HG02642 (cell line): Measurements from ENCODE around the gene ADI1.
"Not testable (repeated sequence)": the region's sequence is repeated elsewhere in the genome, so short reads cannot be mapped to it uniquely, and the experiment has no call there.

Source experiments
- ATAC-seq: cut with Tn5 transposase; IDR thresholded peaks from one replicate; pipeline ENCODE4 v1.9.1; 2021; ENCODE audit warnings: mild to moderate bottlenecking; ENCODE audit not compliant: unreplicated experiment, poor library complexity

Gene ADI1

DNA sequence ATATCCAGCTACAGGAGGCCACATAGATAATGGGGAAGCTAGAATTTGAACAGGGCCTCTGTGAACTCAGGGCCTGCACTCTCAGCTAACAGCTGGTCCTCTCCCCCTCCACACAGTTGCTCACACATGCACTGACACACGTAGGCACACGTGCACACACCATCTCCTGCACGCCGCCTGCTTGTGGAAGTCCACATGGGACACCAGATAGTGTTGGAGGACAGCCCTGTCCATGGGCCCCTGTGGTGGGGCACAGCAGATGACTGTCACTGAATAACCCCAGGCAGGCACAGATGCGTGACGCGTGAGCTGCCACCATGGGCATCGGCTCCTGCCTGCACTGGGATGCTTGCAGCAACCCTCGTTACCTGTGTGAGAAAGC is 52.9 kb downstream of the ADI1 start:
- ATAC-seq: no peak

DNA sequence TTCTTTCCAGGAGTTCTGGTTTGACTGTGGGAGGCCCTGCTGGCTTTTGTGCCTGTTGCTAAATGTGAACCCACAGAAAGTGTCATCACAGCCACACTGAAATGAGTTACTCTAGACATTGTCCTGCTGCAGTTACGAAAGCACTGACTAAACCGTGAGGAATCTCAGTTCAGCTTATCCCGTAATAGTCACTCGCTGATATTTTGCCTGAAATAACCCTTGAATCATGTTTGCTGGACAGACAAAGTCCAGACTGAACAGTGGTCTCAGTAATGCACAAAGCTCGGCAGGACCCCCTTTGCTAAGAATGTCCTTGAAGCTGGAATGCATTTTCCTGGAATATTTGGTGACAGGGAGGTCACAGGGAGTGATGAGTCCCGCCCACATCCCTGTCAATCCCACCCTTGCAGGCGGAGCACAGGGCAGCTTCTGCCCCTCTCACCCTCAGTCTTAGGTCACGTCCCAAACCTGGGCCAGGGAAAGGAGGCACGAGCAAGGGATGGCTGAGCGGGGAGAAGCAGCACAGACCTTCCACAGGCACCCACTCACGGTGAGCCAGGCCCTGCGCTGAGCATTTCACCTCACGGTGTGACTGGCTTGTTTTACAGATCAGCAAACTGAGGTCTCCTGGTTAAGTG is 53.4 kb downstream of the ADI1 start:
- no peak for ATAC-seq

DNA sequence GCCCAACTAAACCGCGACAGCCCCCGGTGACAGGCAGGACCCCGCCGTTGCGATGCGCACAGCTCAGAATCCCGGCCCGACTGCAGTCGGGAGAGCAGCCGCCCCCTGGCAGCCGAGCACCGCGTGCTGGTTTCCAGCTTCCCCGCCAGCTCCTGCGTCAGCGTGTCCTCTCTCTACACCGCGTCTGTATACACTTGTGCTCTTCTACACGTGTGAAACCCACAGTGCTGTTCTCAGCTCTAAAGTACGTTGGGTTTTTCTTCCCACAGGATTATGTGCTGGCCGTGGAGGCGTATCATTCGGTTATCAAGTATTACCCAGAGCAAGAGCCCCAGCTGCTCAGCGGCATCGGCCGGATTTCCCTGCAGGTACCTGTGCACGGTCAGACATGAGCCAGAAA is 54.0 kb downstream of the ADI1 start:
- ATAC-seq: no peak

DNA sequence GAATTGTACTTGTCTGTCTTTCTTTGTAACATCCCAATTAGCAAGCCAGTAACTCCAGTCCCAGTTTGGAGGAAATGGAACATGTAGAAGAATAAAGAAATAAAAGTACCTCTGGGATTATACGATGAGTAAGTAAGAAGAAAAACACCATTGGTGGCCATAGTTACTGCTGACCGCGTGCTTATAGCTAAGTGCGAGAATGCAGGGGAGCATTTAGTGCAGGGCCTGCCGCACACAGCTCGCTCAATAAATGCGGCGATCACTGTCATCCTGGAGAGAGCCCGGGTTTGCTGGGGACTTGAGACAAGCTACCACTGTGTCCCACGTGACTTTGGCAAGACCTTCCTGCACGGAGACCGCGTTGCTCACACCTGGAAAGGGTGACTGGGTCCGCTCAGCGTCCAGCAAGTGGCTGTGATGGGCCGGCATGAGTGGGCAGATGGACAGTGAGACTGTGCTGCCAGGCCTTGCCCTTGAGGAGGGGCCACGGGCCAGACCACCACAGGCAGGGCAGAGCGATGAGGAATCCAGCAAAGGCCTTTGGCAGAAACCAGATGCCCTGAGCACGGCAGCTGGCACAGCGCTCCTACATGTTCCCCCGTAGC is 54.8 kb downstream of the ADI1 start:
- no peak for ATAC-seq

DNA sequence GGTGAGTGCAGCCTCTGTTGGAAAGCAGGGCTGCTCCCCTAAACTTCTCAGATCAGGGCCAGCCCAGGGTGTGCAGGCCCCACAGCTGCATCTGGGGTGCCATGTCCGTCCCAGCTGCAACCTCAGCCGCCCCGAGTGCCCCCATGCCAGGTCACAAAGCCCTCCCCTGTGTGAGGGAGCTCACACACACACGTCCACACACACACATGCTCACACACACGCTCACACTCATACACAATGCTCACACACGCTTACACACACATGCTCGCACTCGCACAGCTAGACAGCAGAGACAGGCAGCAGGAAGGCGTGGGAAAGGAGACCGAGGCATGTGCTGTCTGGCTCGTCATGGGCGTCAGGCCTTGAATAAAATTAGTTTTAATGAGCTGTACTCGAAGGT is 55.4 kb downstream of the ADI1 start:
- no peak for ATAC-seq

DNA sequence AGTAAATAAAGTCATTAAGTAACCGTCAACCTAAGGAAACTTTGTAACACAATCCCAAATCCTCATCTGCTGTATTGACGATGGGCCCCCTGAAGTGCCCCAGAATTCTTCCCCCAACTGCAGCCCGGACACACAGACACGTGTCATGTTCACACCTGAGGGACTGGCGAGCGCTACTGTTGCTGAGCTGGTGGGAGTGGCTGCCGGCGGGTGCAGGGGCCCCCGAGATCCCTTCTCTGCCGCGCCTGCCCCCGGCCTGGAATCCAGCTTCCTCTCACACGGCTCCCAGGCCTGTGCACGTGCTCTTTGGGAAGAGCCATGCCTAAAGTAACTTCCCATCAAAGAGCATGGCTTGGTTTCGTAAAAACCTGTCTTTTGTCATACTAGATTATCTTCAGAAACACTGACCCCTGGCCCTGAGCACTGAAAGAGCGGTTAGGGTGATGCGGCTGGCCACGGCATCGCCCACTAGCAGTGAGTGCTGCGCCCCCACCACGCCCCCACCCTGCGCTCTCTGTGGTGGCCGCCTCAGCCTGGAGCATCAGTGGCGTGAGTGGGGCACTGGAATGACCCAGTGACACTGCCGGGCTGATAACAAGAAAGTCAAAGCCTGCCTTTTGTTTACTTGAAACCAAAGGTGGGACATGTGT is 56.0 kb downstream of the ADI1 start:
- no peak for ATAC-seq

DNA sequence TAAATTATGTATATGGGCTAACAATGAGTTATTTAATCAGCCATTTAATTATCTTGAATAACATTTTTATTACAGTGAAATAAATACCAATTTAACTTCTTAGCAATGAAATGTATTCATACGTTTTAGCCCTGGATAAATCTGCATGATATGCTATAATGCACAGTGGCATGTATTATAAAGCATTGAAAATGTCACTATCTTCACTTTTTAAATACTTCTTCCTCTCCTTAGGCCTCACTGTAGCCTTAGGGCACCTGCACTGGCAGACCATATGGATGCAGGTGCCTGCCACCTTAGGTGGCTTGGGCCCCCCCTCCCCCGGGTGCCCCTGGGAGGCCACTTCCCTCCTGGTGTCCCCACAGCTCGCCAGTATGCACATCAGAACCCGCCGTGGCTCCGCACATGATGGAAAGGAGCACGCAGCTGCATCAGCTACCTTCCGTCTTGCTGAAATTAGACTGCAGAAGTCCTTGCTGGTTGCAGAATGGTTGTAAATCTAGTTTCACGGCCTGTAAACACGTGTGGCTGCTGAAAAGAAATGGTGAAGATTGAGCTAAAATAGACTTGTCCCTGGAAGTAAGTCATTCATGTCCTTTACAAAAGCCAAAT is 56.7 kb downstream of the ADI1 start:
- ATAC-seq: no peak

DNA sequence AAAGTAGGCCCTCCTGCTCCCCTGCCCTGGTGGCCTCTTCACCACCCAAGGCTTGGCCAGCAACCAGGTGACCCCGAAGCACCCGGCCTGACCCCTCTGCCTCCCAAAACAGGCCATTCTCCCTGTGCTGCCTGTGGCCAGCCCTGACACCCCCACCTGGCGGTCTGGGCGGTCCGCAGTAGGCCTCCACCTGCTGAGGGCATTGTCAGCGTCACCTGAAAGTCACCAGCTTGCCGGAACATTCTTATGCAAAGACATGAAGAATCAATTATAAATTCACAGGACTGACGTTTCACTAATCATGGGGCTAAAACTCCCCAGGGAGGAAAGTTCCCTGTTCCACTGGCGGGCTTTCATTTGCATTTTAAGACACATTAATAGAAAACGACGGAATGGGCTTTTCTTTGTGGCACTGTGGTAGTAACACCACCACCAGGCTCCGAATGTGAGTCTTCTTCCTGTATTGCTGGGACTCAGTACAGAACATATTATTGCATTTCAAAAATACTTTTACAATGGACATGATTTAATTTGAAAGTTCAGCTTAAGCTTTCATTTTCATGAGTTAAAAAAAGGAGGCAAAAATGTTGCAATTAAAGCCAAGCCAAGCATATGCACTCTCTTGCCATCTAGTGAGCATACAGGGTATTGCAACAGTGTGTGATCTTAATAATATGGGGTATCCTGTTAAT is 57.4 kb downstream of the ADI1 start:
- peak; percentile 67 for ATAC-seq

DNA sequence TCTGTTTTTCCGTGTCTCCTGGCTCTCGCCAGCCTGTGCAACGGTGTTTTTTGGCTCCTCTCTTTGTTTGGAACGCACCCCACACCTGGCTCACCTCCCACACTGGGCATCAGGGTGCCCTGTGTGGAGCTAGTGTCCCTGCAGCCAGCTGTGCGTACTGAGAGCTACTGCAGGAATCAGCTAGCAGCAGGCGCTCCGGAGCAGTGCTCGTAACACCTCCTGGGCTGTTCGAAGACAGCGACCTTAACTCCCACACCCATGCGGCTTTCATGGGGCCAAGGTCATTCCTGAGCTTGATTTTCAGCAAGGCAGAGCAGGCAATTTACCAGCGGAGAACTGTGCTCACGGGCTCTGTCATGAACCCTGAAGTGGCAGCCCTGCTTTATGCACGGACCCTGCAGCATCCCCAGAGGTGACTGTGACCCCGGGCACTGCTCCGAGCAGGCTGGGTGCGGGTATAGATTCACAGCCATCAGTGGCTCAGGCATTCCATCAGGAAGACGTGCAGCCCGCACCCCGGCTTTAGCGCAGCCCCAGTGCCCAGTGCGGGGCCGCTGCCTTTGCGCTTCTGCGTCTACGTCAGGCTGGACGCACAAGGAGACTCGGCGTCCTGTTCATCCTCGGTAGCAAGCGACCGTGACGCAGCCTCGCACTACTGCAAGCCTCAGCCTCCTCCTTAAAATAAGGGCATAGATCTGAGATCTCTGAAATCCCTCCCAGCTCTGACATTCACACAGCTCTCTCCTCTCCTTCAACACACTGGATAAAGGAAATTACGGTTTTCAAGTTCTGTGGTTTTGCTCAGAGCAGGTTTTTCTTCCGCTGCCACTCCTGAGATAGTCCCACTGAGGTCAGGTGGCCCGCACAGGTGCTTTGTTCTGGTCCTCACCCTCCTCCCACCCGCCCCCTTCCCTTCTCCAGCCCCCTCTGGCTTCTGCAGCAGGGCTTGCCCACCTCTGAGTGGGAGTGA is 58.2 kb downstream of the ADI1 start:
- no peak for ATAC-seq

DNA sequence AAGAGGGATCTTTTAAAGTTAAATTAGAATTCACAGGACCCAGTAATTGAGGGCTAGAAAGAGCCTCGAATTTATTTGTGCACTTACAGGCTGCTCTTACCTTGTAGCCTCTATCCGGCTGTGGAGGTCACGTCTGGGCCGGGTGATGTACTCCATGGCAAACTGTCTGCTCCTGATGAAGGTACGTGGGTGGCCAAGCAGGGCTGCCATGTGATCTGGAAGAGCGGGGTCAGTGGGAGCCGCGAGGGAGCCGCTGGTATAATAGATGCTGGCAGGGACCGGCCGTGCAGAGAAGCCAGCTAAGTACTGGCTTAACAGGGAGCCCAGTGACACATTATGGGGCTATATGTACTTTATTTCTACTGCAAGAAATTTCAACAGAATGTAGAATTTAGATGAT is 59.2 kb downstream of the ADI1 start:
- no peak for ATAC-seq

DNA sequence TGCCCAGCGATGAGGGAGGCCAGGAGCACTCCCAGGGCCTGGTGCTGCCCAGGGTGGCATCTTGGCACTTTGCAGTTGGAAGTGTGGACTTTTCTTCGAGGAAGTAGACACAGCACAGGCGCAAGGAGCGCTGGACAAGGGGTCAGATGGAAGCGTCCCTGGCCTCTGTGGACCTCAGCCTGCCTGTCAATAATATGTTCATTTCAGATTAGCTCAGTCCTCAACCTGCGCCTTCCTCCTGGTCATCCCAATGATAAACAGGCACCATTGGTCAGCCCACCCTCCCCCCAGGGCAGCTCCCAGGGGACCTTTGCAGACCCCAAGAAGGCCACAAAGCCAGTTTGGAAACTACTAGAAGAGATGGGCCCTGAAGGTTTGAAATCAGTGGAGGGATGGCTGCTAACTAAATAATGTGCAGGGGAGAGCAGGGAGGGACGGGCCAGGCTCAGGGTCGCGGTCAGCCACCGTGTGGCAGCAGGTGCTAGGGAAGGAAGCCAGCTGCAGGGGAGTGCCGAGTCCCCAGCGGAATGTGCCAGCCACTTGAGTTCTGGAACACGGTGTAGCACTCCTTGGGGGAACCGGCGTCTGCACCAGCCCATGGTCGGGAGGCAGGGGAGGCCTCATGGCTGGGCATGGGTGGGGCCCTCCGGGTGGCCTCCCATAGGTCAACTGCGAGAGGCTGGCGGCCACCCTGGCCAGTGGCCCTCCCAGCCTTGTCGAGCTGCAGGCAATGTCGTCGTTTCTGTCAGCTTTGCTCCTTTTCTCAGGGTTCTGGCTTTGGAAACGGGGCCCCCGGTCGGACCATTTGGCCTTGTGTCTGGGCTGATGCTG is 59.9 kb downstream of the ADI1 start:
- no peak for ATAC-seq

DNA sequence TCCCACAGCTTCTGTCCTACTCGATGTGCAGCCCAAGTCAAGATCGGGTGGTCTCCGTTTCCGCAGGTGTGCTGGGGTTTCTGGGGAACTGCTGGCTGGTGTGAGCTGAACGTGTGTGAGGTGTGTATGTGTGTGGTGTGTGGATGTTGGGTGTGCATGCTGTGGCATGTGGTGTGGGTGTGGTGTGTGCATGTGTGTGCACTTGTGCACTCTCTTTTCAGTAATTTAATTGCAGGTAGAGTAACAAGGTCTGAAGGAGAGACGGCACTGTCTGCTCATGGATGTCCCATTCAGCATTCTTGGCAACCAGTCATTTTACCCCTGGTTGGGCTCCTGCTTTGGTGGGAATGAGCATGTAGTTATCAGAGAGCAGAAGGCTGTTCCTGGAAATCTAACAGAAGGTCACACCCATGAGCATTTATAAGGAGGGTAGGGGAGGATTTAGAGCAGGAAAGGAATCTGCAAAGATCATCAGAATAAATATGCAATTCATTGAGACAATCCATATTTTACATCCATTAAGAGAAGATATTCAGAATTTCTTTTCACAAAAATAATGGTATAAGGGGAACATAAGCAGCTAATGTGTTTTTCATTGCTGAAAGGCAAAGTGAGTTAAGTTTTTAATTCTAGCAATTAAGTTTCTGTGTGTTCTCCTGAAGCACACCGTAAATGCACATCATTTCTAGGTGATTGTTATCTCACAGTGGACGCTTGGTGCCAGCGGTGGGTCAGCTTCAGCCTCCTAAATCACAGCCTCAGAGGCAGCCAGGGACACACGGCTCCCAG is 60.7 kb downstream of the ADI1 start:
- no peak for ATAC-seq

DNA sequence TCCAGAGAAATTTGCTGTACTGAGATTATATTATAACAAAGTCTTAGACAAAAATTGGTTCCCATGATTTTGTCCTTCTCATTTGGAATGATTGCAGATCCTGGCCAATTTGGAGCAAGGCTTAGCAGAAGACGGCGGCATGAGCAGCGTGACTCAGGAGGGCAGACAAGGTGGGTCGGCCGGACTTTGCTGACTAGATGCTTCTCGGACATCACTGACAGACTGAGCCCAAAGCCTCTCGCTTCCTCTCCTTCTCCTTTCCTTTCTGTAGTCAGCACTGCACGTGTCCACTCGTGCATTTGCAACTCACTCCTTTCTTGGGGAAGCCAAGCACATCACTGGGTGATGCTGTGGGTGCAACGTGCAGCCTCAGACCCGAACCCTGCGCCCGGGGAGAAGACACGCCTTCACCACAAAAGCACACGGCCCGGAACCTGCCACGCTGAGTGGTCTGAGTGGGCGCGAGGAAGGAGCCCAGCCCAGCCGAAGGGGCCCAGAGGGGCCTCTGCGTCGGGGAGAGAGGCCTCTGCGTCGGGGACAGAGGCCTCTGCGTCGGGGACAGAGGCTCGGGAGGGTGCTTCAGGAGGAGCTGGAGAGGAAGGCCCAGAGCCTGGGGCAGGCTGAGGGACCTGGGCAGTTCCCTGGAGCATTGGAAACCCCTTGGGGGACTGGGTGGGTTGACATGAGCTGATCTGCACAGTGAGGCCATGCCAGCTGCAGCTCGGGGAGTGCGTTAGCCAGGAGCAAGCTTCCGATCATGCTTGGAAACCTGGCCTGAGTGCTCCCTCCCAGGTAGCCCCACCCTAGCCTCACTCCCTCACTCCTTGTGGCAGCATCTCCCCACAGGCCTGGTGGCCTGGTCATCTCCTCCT is 61.6 kb downstream of the ADI1 start:
- ATAC-seq: no peak

DNA sequence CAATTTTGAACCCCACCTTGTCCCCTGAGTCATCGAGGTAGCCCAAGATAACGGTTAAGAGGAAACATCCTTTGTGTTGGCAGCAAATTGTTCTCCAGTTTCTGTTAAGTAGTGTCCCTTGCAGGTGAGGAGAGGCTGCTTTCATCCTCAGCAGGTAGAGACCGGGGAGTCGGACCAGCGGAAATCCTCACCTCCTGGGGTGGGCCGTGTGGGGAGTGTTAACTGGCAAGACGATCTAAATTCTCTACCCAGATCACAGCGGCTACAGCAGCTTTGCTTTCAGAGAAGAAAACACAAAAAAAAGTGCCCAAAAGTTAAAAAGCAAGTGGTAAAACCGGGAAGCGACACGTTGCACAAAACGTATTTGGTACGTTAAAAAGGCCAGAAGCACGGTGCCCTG is 63.2 kb downstream of the ADI1 start:
- no peak for ATAC-seq

DNA sequence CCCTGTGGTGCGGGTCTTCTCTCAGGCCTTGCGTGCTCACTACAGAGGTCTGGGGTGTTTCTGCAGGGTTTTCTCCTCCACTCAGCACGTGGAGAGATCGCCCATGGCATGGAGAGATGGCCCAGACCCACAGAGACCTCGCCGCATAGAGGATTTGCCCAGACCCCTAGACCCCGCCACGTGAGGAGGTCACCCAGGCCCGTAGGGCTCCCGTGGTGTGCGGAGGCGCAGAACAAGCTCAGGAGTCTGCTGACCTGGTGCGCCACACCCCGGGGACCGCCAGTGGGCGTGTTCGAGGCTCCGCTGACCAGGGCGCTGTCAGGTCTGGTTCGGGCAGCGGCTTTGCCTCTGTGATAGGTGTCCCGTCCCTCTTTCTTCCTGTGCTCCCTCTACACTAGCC is 64.5 kb downstream of the ADI1 start:
- ATAC-seq: no peak

DNA sequence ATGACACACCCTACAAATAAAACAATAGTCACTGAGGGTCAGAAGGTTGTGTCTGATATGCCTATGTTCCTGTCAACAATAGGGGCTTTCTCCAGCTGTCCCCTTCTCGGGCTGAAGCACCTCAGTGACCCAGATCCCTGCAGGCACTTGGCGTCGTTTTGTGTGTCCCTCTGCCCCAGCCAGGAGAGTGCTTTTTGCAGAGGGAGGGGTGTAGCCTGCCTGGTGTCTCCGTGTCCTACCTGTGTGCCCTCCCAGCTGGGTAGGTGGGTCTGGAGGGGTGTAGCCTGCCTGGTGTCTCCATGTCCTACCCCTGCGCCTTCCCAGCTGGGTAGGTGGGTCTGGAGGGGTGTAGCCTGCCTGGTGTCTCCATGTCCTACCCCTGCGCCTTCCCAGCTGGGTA is 65.3 kb downstream of the ADI1 start:
- not testable (repeated sequence) for ATAC-seq
